MM.1S (cell line): ENCODE results near the gene CCNK.

Source experiments
- EZH2 ChIP-seq: fragments of 300-600 bp; sonication (generic); optimal IDR thresholded peaks from 2 replicates; pipeline ENCODE3; 2017; ENCODE audit warnings: low read depth, mild to moderate bottlenecking, antibody characterized with exemption, low read length, mixed read lengths
- EZH2phosphoT487 ChIP-seq: fragments of 300-600 bp; sonication (generic); IDR thresholded peaks from 2 replicates; pipeline ENCODE4 v1.6.1; 2018; ENCODE audit warnings: antibody characterized with exemption, low read length
- TF ChIP-seq, protein P1 (sequence below): fragments of 300-600 bp; sonication (generic); IDR thresholded peaks from 2 replicates; pipeline ENCODE4 v1.5.1; 2016; ENCODE audit warnings: antibody characterized with exemption, low read length, mixed read lengths

DNA sequence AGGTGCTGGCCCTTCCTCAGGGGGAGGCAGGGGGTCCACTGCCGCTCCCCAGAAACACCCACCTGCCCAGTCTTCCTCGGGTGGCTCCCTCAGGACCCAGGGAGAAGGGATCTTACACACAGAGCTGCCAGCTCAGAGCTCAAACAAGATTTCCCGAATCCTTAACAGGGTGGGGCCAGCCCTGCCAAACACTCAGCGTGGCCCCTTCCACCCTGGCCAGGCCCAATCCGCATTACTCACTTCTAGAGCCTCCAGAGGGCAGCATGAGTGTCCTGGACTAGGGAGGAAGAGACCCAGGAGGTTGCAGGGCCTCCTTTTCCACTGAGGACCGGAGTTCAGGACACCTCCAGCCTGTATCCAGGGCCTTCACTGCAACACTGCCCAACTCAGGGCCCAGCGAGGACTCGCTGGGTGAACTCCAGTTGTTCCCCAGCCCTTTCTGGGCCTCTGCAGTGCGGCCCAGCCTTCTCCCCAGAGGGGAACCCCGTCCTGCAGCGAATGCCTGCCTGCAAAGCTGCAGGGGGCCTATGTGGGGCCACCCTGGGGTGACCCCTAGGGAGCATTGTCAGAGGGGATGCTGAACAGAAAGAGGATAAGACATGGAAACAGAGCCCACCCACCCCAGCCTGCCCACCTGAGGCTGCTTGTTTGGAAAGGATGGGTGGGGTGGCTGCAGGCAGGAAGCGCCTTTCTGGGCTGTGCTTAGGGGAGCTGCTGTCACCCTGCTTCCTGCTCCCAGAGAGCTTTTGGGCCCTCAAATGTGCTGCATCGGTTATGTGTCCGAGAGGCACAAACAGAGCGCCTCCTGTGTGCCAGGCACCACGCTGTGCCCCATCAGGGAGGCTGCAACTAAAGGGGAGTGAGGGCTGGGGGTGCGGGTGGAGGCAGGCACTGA, 43.8 kb downstream of the CCNK start:
- TF ChIP-seq, protein P1, sequence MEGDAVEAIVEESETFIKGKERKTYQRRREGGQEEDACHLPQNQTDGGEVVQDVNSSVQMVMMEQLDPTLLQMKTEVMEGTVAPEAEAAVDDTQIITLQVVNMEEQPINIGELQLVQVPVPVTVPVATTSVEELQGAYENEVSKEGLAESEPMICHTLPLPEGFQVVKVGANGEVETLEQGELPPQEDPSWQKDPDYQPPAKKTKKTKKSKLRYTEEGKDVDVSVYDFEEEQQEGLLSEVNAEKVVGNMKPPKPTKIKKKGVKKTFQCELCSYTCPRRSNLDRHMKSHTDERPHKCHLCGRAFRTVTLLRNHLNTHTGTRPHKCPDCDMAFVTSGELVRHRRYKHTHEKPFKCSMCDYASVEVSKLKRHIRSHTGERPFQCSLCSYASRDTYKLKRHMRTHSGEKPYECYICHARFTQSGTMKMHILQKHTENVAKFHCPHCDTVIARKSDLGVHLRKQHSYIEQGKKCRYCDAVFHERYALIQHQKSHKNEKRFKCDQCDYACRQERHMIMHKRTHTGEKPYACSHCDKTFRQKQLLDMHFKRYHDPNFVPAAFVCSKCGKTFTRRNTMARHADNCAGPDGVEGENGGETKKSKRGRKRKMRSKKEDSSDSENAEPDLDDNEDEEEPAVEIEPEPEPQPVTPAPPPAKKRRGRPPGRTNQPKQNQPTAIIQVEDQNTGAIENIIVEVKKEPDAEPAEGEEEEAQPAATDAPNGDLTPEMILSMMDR: no peak
- TF ChIP-seq EZH2phosphoT487 (no peak), EZH2 (no peak)
